ENCODE results near the gene IFRD2.
"Not testable (repeated sequence)": the region's sequence is repeated elsewhere in the genome, so short reads cannot be mapped to it uniquely, and the experiment has no call there.

Gene IFRD2

GRCh38 chr3:50323614-50324199 is 31.5 kb upstream of the IFRD2 start:
- DNase-seq: no peak

GRCh38 chr3:50323092-50323600 is 30.9 kb upstream of the IFRD2 start:
- DNase-seq: no peak

- DNase-seq: no peak
These were observed 30.3 kb upstream of the IFRD2 start, which contains the start of gene HYAL2 for GRCh38 chr3:50322386-50323091. HYAL2 (minus strand) TSS chr3:50322745; CDS start chr3:50320489, 2,256 bp downstream.

- no peak for DNase-seq
These were observed 29.8 kb upstream of the IFRD2 start for GRCh38 chr3:50322115-50322385.

- peak; percentile 87 for DNase-seq
These were observed 29.3 kb upstream of the IFRD2 start for GRCh38 chr3:50321336-50322114.

- DNase-seq: peak; percentile 69
These were observed 28.7 kb upstream of the IFRD2 start for GRCh38 chr3:50320853-50321335.

- no peak for DNase-seq
These were observed 27.8 kb upstream of the IFRD2 start for GRCh38 chr3:50319894-50320625.

GRCh38 chr3:50319181-50319893 is 27.1 kb upstream of the IFRD2 start:
- DNase-seq: no peak

GRCh38 chr3:50318615-50319014 is 26.4 kb upstream of the IFRD2 start:
- DNase-seq: no peak

- no peak for DNase-seq
These were observed 25.9 kb upstream of the IFRD2 start for GRCh38 chr3:50318163-50318562.

GRCh38 chr3:50317300-50317699 is 25.1 kb upstream of the IFRD2 start:
- no peak for DNase-seq

GRCh38 chr3:50316657-50317242 is 24.5 kb upstream of the IFRD2 start:
- peak; percentile 53 for DNase-seq

GRCh38 chr3:50314816-50315215 is 22.6 kb upstream of the IFRD2 start:
- DNase-seq: no peak

- DNase-seq: no peak
These were observed 22.1 kb upstream of the IFRD2 start for GRCh38 chr3:50314342-50314741.

GRCh38 chr3:50312041-50312440 is 19.8 kb upstream of the IFRD2 start:
- DNase-seq: not testable (repeated sequence)

GRCh38 chr3:50304601-50305000 is 12.4 kb upstream of the IFRD2 start:
- DNase-seq: no peak

GRCh38 chr3:50303013-50303815 is 11.0 kb upstream of the IFRD2 start, which contains the start of gene HYAL1:
HYAL1 (minus strand) TSS chr3:50303574; CDS start chr3:50302956, 618 bp downstream.
- DNase-seq: no peak

GRCh38 chr3:50302095-50303012 is 10.1 kb upstream of the IFRD2 start:
- DNase-seq: no peak

GRCh38 chr3:50300681-50301254 is 8.5 kb upstream of the IFRD2 start:
- DNase-seq: no peak

Measured in activated CD4-positive, alpha-beta T cell treated with anti-CD3 and anti-CD28 coated beads for 48 hours (primary cell).